HG03558 (cell line): ENCODE measurements around the gene DPH3.

Source experiments
- ATAC-seq: cut with Tn5 transposase; IDR thresholded peaks from one replicate; pipeline ENCODE4 v1.9.1; 2021; ENCODE audit warnings: moderate number of reproducible peaks; ENCODE audit not compliant: unreplicated experiment; ENCODE audit errors: extremely low read depth

DPH3 gene

DNA sequence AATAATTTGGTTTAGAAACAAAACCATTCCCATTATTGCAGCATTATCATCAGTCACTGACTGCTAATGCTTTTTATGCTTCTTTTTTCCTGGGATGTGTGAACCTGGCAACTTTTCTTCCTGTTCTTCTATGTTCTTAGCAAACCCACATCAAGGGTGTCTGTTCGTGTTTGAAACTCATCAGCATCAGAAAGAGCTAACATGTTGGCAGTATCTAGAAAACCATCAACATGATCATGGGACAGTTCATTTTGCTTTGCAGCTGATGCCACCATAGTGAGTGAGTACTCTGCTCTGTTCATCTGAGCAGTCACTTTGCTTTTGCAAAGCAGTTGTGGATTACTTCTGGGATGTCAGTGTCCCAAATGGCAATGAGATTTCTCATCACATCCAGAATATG is 5.9 kb downstream of the DPH3 start:
- no peak for ATAC-seq

DNA sequence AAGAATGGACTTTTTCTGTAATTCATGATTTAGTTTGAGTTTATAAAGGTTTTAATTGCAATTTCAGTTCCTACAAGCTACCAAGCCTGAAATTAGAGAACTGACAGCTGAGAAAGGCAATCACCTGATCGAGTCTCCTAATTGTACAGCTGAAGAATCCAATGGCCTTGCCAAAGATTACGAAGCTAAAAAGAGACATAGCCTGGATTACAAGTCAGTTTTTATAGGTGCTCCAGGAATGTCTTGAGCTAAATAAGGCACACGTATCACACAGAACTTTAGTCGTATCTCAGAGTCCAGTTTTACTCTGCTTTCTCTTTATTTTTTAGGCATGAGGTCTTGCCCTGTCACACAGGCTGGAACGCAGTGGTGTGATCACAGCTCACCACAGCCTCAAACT is 6.6 kb downstream of the DPH3 start:
- no peak for ATAC-seq

DNA sequence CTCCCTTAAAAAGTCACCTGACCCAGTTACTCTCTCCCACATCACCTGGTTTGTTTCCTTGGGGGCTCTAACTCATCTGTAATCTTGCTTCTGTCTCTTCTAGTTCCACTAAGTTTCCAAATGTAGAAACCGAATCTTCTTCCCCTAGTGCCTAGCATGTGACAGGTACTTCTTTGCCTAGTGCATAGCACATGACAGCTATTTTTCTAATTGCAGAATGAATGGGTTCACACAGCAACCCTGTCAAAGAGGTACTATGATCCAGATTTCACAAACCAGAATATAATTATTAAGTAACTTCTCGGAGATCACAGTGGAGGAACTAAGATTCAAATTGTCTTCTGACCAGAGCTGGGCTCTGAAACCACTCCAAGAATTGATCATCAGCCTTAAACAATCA is 7.4 kb downstream of the DPH3 start:
- ATAC-seq: no peak

DNA sequence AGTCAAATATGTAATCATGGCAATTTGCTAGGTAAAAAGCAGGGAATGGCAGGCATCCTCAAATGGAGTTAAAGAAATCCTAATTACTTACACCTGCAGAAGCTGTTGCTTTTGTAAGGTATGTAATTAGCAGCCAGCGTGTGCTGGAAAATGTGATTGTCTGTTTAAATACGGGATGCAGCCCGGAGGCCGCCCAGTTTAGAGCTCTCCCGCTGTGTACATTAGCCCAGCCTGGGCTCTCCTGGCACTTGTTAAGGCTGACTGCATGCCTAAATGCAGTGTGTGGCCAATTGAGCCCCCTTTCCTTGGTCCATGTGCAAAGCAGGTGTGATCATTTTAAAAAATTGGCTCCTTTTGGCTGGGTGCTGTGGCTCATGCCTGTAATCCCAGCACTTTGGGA is 9.0 kb downstream of the DPH3 start:
- no peak for ATAC-seq

DNA sequence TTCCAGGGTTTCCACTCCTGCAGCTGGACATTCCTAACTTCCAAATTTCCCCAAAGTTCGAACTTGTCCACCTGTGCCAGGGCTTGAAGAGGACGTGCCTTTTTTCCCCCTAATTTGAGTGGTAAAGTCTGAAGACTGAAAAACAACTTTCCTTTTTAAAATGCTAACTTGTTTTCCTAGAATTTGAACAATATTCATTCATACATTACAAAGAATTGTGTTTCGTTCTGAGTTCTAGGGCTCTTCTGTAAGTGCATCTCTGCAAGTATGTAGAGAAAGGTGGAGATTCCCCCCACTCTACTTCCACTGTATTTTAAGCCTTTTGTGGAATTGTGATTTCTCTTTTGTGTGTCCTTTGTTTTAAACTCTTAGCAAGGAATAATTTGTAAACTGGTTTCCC is 9.4 kb downstream of the DPH3 start:
- ATAC-seq: no peak

DNA sequence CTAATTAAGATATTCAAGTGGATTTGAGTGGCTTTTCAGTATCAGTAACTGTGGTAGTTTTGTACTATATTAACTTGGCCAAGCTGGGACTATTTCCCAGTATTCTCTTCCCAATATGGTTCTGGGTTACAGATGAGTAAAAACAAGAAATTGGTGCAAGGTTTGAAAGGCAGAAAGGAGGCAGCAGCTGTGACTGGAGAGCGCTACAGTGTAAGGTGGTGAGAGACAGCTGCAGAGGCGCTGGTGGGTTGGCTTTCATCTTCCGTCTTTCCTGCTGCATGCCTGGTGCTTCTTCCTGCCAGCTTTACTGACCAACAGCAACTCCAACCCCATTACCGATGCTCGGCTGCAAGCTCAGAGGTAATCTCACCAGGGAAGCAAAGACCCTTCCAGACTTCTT is 9.8 kb downstream of the DPH3 start:
- ATAC-seq: no peak

DNA sequence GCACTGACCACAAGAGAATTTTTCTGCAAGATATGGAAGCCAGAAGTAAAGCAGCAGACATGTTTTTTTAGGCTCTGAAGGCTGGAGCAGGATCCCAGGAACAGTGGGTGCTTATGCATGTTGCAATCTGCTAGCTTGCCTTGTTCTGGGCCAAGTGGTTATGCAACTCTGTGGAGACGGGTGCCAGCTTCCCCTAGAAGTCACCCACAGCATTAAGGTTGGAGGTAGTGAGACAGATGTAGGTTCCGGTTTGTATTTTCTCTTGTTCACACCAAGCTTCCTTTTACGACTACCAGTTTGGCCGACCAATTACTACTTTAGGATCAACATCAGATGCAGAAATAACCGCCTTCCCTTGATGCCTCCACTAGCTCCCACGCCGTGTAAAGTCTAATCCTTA is 11.1 kb downstream of the DPH3 start:
- ATAC-seq: no peak

DNA sequence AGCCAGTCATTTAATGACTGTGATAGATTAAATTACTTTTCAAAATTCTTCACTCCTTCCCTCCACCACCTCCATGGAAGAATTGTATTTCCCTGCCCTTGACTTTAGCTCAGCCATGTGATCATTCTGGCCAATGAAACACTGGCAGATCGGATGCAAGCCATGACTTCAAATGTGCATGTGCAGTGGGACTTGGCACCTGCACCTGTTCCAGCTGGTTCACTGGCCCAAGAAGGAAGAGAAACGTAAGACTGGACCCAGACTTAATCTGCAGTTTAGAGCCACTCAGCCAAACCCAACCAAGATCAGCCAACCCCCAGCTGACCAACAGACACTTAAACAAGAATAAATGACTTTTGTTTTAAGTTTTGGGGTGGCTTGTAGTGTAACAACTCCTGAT is 11.8 kb downstream of the DPH3 start:
- no peak for ATAC-seq

DNA sequence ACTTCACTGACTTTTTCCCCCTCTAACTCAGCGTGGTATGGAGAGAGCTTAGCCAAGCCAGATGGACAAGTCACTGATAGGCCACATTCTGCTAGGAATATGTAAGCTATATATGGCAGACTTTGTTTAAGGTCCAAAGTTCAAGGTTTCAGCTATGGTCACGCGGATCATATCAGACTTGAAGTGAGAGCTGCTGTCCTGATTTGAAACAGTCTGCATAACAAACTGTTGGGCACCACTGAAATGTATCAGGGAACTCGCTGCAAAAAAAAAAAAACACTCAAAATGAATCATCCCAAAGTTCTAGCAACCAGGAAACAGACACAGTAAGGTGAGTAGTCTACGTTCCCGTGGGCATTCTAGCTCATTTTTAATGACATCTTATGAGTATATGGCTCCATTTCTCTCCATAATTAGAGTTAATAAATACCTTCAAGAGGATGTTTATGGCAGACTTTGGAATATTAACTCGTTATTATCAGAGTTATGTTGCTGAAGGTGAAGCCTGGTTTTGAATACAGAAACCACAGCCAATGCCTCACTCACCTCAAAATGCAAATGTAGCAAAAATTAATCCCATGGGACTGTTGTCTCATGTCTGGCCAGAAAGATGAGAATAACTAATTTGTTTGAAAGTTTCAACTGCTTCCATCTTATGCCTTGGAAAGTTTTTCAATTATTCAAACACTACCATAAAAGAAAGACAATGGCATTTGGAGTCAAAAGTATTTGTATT is 12.3 kb downstream of the DPH3 start:
- no peak for ATAC-seq

DNA sequence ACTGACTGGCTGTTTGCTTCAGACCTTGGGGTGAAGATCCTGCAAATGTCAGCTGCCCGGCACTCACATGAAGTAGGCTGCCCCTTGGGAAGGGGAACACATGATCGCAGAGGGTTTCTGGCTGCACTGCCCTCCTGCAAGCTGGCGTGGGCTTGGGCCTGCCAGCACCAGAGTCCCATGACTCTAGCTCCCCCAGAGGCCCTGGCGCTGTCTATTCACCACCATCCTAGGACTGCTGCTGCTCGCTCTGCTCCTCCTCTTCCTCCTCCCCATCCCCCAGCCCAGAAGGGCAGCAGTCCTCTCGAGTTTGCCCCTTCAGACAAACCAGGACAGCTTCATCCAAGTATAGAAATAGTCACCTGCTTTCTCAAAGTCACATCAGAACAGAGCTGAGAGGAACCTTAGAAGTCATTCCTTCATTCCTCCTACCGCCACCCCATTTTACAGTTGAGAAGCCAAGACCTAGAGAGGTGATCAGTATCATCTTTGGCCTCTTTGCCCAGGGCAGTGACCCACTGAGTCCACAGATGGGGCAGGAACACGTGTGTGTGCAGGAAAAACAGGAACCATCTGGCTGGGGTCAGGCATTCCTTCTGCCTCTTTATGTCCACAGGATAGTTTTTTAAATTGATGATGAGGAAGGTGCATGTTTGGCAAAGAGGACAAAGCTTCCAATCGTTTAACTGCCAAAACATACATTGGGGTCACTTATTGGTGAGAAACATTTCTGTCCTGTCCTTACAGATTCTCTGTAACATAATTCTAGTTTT is 13.2 kb downstream of the DPH3 start:
- no peak for ATAC-seq

DNA sequence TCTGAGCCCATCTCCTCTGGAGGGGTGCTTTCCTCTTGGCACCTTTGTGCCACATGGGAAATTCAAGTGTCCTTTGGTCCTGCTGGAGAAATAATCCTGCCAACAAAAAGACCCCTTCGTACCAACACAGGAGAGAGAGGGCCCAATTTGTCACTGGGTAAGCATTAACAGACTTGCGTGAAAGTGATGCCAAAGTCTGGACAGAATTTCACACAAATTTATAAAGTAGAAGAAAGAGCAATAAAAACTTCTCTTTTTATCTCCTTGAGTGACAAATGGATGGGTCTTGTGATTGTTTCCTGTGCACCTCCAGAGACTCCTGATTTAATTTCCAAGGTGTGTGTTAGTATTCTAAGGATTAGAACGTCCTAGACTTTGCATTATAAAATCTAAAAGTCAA is 14.9 kb downstream of the DPH3 start:
- ATAC-seq: no peak

DNA sequence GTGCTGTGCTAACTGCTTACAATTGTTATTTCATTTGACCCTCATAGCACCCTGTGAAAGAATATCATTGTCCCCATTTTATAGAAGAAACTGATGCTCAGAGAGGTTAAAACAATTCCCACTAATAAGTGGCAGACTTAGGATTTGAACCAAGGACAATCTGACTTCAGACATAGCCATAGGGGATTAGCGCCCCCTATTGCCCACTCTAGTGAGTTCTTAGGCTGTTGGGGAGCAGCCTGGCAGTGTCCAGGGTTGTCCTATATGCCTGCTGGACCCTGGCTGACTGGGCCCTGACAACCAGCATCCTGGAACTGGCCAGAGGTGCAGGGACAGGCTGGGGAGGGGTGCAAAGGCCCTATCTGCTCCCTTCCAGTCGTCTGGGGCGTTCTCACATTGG is 15.4 kb downstream of the DPH3 start:
- ATAC-seq: no peak

DNA sequence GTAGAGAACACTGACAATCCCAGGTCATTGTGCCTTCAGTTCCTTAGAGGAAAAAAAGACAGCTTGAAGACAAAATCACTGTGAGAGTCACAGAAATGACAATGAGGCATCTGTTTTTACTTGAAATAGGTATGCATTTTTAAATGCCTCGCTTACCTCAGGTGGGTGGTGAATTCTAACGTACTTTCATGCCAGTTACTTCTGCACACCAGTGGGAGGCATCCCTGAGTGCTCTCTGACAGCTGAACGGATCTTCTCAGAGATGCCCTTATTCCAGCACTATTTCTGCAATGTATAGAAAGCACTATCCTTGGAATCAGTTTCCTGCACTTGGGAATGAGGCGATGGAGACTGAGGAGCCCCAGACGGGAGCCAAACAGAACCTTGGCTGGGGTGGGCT is 16.2 kb downstream of the DPH3 start:
- no peak for ATAC-seq

DNA sequence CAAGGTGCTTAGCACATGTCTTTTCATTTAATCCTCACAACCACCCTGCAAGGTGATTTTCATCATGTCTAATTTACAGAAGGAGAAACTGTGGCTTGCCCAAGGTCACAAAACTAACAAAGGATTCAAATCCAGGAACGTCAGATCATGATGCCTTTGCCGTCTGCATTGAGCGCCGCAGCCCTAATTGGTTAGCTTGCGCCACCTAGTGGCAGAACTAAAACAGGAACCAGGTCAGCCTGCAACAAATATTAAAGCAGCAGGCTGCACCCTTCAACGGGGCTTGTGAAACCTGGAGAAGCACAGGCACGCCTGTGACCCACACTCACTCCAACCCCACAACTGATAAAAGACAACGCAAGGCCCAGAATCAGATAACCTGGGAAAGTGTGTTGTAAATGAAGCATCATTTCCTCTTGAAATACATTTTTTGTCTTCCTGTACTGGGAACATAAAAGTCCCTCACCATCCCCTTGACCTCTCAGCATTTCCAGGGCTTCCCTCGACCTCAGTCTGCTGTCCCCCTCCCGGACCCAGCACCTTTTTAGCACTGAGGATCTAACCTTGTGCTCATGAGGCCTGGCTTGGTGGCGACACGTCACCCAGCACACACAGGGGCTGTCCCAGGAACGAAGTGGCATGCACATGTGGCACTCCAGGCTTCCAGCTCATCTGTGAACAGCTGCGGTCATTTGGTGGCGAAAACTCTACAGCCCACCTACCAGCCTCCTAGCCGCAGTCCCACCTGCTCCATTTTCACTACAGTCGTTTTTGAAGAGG is 17.3 kb downstream of the DPH3 start:
- ATAC-seq: no peak

DNA sequence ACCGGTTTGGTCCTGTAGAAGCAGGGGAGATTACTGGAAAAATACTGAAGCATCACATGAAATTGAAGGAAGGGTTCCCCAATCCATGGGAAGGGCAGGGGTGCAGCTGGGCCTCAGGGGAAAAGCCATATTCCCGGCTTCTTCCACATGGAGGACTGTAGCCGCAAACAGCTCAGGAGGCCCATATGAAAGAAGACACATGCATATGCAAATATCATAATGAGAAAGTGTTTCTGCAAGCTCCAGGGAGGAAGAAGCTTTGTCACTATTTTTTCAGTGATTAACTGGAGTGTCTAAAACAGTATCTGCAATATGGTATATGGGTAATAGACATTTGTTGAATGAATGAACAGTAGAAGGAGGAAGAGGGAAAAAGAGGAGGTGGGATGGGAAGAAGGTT is 19.1 kb downstream of the DPH3 start:
- ATAC-seq: no peak

DNA sequence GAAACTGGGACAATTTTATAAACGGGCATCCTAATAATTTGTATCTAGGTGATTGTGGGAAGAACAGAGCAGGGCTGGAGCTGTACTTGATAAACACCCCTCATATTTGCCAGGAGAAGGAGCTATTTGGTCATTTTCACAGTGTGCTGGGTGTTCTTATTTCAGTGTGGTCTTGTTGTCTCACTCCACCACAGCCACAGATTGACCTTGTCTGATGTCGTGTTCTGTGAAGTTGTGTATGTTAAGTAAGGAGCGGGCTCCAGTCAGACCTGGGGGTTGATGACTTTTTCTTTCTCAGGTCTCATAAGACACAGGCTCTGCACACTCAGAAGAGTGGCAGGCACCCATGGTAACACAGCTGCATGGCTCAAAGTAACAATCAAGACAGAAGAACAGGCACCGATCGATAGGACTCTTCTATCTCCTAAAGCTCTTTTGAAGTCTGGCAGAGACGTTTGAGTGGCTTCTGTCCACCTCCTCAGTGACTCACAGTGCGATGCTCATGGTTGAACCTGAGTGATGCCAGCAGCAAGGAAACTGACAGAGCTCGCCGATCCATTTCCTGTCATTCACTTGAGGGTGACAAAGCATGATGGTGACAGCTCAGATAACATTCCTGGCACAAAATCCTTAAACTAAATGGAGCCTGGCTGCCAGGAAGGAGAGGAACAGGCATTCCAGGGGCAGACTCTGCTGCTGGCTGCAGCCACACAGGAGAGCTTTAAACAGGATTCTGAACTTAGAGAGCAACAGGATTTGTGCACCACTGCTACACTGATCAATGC is 20.8 kb downstream of the DPH3 start:
- no peak for ATAC-seq

DNA sequence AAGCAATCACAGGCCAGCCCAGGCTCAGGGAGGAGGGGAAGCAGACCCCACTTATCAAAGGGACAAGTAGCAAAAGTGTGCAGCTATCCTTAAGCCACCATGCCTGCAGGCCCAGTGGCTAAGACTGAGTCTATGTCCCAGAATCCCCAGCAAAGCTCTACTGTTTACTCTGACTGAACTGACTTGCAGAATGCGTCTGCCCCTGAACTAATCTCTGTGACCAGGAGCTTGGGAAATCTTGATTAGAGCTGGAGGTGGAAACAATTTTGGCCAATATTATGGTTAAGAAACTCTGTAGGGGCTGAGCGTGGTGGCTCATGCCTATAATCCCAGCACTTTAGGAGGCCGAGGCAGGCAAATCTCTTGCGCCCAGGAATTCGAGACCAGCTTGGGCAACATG is 22.6 kb downstream of the DPH3 start:
- ATAC-seq: no peak

DNA sequence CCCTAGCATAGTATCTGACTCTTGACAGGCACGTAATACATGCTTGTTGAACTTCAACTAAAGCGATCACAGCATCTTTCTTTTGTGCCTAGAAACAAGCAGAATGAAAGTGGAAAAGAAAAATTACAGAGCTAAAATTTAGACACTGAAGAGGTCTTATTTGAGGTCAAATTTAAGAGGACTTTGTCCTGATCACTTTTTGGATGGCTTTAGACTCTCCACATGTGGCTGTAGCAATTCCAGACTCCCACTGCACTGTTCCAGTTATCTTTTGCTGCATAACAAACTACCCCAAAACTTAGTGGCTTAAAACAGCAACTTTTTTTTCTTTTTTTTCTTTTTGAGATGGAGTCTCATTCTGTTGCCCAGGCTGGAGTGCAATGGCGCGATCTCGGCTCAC is 23.5 kb downstream of the DPH3 start:
- no peak for ATAC-seq

DNA sequence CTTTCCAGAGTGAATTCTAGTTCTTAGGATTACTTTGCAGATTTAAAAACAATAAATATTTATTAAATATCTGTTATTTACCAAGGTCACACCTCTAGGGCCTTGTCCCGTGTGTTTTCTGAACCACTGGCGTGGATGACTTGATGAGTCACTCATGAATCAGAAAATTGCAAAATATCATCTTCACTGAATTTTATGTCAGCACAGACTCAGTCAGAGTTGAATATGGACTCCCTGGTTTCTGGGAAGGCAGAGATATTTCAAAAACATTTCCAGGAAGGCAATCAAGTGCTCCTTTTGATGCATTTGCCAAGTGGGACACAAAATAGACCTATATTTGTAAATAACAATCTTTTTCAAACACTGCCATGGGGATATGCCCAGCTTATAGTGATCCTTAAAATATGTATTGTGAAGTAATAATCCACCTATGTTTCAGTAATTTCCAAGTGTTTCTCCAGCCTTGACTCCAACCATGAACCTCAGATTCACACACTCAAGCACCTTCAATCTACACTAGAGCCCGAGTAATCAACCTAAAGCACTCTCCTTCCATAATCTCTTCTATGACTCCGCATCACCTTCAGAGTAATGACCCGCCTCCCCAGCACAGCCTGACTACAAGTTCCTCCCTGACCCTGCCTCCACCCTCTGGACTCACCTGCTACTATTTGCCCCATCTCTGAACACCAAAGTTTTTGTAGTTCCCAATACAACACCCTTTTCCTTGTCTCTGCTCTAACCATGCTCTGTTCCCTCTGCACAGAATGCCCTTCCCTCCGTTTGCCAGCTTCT is 24.3 kb downstream of the DPH3 start:
- no peak for ATAC-seq

DNA sequence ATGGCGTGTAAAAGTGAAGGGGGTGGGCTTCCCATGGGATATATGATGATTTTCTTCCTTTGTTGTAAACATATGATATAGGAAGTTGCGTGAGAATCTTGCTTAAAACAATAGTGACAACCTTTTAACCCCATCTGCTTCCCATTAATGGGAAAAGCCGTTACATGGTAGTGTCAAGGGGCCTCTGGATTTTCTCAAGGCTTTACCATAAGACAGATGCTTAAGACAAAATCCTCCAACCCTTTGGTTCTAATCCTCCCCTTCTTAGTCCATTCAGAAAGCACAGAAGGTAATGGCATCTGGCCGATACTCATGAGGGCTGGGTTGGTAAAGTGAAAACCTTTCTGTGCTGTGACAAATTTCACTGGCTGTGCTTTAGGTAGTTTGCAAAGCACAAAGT is 25.0 kb downstream of the DPH3 start:
- ATAC-seq: no peak
